Measurements from ENCODE around the gene NUMB.
A peak's percentile ranks its signal among the peaks of the same experiment; 100 is the strongest.
"Not testable (repeated sequence)": the region's sequence is repeated elsewhere in the genome, so short reads cannot be mapped to it uniquely, and the experiment has no call there.

The NUMB gene

DNA sequence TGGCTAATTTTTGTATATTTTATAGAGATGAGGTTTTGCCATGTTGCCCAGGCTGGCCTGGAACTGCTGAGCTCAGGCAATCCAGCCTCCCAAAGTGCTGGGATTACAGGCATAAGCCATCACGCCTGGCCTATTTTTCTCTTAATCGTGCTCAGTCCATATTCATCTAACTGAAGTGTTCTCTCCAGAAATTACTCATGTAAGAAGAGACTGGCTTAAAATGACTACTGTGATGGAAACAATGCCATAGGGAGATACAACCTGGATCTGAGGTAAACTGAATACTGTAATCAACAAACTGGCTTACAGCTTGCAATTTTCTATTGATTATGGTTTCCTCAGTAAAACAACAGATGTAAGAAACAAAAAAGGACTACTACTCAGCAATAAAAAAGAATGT, 21.1 kb downstream of the NUMB start:
- DNase-seq = no peak
- in situ Hi-C loops (cut with HindIII; ENCODE audit: low pct_ligation_motif_present, low pct_unique_long_range_greater_than_20kb, low sequenced_read_pairs) = no loop called here

DNA sequence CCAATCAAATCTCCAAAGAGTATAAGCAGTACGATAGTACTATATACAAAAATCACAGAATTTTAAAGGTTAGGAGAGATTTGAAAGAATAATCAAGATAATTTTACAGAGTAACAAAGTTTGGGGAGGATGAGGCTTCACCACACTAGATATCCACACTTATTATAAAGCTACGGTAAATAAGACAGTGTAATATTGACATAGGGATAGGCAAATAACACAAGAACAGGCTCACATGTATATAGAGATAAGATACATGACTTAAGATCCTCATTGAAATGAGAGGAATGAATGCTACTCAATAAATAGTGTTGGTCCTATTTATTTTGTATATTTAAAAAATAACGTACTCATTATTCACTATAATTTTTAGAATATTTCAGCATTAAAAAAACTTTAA, 26.2 kb downstream of the NUMB start:
- DNase-seq = no peak
- in situ Hi-C loops (cut with HindIII; ENCODE audit: low pct_ligation_motif_present, low pct_unique_long_range_greater_than_20kb, low sequenced_read_pairs) = no loop called here

DNA sequence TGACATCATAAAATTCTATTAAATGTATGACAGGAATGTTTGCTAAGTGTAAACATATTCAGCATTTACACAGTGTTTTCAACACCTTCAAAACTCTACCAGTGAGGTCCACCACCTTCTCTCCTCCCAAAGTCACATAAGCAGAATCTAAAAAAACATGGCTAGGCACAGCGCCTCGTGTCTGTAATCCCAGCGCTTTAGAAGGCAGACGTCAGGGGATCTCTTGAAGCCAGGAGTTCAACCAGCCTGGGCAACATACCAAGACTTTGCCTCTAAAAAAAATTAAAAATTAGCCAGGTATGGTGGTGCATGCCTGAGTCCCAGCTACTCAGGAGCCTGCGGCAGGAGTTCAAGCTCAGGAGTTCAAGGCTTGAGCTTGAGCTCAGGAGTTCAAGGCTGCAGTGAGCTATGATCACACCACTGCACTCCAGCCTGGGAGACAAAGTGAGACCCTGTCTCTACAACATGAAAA, 30.0 kb downstream of the NUMB start:
- DNase-seq = peak; percentile 46
- in situ Hi-C loops (cut with HindIII; ENCODE audit: low pct_ligation_motif_present, low pct_unique_long_range_greater_than_20kb, low sequenced_read_pairs) = no loop called here

GRCh38 chr14:73427516-73428264, 30.7 kb downstream of the NUMB start:
- in situ Hi-C loops (cut with HindIII; ENCODE audit: low pct_ligation_motif_present, low pct_unique_long_range_greater_than_20kb, low sequenced_read_pairs) = no loop called here
- no peak for DNase-seq

- DNase-seq = no peak
- in situ Hi-C loops (cut with HindIII; ENCODE audit: low pct_ligation_motif_present, low pct_unique_long_range_greater_than_20kb, low sequenced_read_pairs) = no loop called here
These were observed 31.5 kb downstream of the NUMB start for GRCh38 chr14:73426877-73427276.

GRCh38 chr14:73424453-73424852, 33.9 kb downstream of the NUMB start:
- in situ Hi-C loops (cut with HindIII; ENCODE audit: low pct_ligation_motif_present, low pct_unique_long_range_greater_than_20kb, low sequenced_read_pairs) = no loop called here
- DNase-seq = no peak

DNA sequence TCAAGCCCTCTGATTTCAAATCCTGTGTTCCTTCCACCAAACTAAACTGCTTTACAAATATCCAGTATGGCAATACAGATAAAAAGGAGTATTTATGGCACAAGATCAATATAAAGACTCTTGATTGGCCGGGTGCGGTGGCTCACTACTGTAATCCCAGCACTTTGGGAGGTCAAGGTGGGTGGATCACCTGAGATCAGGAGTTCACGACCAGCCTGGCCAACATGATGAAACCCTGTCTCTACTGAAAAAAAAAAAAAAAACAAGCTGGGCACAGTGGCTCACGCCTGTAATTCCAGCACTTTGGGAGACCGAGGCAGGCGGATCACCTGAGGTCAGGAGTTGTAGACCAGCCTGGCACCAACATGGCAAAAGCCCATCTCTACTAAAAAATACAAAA, 35.3 kb downstream of the NUMB start:
- in situ Hi-C loops (cut with HindIII; ENCODE audit: low pct_ligation_motif_present, low pct_unique_long_range_greater_than_20kb, low sequenced_read_pairs); DNase-seq: not testable (repeated sequence)

DNA sequence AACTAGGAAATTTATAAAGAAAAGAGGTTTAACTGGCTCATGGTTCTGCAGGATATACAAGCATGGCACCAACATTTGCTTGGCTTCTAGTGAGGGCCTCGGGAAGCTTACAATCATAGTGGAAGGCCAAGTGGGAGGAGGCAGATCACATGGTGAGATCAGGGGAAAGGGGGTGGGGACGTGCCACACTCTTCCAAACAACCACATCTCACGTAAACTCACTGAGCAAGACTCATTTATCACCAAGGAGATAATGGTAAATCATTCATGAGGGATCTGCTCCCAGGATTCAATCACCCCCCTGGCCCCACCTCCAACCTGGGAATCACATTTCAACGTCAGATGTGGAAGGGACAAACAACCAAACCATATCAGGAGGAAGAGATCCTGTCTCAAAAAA, 35.8 kb downstream of the NUMB start:
- in situ Hi-C loops (cut with HindIII; ENCODE audit: low pct_ligation_motif_present, low pct_unique_long_range_greater_than_20kb, low sequenced_read_pairs) = no loop called here
- no peak for DNase-seq

DNA sequence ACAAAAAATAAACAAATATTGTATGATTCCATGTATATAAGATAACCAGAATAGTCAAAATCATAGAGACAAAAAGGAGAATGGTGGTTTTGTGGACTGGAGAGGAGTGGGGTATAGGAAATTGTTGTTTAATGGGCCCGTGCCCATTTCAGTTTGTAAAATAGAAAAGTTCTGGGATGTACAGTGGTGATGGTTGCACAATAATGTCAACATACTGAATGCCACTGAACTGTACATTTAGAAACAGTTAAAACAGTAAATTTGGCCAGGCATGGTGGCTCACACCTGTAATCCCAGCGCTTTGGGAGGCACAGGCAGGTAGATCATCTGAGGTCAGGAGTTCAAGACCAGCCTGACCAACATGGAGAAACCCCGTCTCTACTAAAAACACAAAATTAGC, 40.1 kb downstream of the NUMB start:
- DNase-seq = no peak
- in situ Hi-C loops (cut with HindIII; ENCODE audit: low pct_ligation_motif_present, low pct_unique_long_range_greater_than_20kb, low sequenced_read_pairs) = no loop called here

DNA sequence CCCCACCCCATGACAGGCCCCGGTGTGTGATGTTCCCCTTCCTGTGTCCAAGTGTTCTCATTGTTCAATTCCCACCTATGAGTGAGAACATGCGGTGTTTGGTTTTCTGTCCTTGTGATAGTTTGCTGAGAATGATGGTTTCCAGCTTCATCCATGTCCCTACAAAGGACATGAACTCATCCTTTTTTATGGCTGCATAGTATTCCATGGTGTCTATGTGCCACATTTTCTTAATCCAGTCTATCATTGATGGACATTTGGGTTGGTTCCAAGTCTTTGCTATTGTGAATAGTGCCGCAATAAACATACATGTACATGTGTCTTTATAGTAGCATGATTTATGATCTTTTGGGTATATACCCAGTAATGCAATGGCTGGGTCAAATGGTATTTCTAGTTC, 52.1 kb downstream of the NUMB start:
- DNase-seq; in situ Hi-C loops (cut with HindIII; ENCODE audit: low pct_ligation_motif_present, low pct_unique_long_range_greater_than_20kb, low sequenced_read_pairs): not testable (repeated sequence)

GRCh38 chr14:73403181-73403752, 55.1 kb downstream of the NUMB start:
- in situ Hi-C loops (cut with HindIII; ENCODE audit: low pct_ligation_motif_present, low pct_unique_long_range_greater_than_20kb, low sequenced_read_pairs) = no loop called here
- peak; percentile 2 for DNase-seq

DNA sequence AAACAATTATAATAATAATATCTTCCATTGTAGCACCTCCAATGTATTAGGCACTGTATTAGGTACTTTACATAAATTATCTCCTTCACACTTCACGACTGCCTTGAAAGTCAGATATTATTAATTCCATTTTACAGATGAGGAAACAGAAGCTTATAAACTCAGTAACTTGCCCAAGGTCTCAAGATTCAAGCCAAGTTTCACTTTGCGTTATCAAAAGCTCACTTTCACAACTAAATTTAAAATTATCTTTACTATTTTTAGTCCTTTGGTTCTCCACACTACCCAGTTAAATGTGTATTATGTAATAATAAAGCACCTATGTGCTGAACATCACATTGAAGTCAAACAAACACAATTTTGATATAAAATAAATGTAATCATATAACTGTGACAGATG, 55.8 kb downstream of the NUMB start:
- DNase-seq = no peak
- in situ Hi-C loops (cut with HindIII; ENCODE audit: low pct_ligation_motif_present, low pct_unique_long_range_greater_than_20kb, low sequenced_read_pairs) = no loop called here

- no peak for DNase-seq
- in situ Hi-C loops (cut with HindIII; ENCODE audit: low pct_ligation_motif_present, low pct_unique_long_range_greater_than_20kb, low sequenced_read_pairs) = no loop called here
These were observed 60.5 kb downstream of the NUMB start for GRCh38 chr14:73397810-73398209.

DNA sequence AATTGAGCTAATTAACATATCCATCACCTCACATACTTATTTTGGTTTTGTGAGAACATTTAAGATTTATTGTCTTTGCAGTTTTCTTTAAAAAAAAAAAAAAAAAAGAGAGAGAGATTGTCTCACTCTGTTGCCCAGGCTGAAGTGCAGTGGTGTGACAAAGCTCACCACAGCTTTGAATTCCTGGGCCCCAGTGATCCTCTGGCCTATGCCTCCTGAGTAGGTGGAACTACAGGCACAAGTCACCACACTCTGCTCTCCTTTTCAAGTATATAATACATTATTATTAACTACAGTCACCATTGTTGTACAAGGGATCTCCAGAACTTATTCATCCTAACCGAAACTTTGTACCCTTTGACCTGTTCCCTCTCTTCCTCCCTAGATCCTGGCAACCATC, 64.0 kb downstream of the NUMB start:
- peak; percentile 50 for DNase-seq
- in situ Hi-C loops (cut with HindIII; ENCODE audit: low pct_ligation_motif_present, low pct_unique_long_range_greater_than_20kb, low sequenced_read_pairs) = no loop called here

DNA sequence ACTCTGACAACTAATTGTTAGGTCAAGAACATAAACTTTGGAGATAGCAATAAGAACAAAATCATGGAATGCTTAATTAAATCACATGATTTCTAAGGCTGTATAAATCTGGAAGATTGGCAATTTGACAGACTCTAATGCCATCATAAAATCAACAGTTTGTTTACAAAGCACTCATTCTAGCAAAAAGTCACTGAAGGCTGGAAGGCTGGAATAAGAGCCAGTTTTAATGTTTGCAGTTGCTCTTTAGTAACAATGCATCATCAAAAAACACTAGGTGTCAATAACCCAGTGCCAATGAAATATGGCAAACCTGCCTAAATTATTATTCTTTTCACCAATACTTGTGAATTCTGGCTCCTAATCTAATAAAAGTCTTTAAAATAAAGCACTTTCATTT, 65.0 kb downstream of the NUMB start:
- no peak for DNase-seq
- in situ Hi-C loops (cut with HindIII; ENCODE audit: low pct_ligation_motif_present, low pct_unique_long_range_greater_than_20kb, low sequenced_read_pairs) = no loop called here

DNA sequence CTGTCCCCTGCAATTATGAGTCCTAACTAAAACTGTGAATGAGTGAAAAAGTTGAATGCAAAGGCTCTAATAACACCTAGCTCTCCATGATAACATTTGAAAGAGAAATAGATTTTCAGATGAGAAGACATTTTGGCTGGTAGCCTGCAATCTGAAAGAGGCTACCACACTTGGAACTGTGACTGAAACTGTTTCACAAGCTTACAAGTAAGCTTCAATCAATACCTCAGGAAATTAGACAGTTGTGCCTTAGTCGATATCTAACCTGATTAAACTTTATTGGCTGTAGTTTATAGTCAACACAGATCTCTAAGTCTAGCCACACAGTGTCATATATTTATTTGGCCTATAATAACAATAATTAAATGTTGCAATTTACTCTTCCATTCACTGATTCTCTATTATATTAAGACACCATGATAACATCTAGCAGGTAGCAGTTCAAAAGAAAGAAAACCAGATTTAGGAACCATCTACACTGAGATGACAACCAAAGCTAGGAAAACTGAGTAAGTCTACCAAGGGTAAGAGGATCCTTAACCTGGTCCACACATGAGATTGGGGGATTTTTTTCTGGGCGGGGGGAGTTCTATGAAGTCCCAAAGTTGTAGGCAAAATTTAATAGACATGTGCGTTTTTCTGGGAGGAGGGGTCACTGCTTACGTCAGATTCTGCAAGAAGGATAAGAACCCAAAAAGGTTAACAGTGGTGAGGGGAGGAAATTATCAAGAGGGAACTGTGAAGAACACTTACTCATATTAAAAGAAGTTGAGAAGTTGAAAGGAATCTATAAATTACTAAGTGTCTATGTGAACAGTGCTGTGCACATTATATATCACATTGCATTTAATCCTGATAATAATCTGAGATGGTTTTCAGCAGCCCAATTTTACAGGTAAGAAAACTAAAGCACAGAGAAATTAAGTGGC, 65.8 kb downstream of the NUMB start:
- in situ Hi-C loops (cut with HindIII; ENCODE audit: low pct_ligation_motif_present, low pct_unique_long_range_greater_than_20kb, low sequenced_read_pairs) = no loop called here
- no peak for DNase-seq

DNA sequence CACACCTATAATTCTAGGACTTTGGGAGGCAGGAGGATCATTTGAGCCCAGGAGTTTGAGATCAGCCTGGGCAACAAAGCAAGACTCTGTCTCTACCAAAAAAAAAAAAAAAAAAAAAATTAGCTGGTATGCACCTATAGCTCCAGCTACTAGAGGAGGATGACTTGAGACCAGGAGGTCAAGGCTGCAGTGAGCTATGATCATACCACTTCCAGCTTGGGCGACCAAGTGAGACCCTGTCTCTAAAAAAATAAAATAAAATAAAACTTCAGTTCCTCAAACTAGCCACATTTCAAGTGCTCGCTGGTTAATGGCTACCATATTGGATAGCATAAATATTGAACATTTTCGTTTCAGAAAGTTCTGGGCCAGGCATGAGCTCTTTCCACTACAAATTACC, 70.5 kb downstream of the NUMB start:
- DNase-seq; in situ Hi-C loops (cut with HindIII; ENCODE audit: low pct_ligation_motif_present, low pct_unique_long_range_greater_than_20kb, low sequenced_read_pairs): not testable (repeated sequence)

- in situ Hi-C loops (cut with HindIII; ENCODE audit: low pct_ligation_motif_present, low pct_unique_long_range_greater_than_20kb, low sequenced_read_pairs) = no loop called here
- DNase-seq = no peak
These were observed 72.0 kb downstream of the NUMB start for GRCh38 chr14:73386342-73386741.

DNA sequence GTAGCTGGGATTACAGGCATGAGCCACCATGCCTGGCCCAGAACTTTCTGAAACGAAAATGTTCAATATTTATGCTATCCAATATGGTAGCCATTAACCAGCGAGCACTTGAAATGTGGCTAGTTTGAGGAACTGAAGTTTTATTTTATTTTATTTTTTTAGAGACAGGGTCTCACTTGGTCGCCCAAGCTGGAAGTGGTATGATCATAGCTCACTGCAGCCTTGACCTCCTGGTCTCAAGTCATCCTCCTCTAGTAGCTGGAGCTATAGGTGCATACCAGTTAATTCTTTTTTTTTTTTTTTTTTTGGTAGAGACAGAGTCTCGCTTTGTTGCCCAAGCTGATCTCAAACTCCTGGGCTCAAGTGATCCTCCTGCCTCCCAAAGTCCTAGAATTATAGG, 73.3 kb downstream of the NUMB start:
- DNase-seq = peak; percentile 6
- in situ Hi-C loops (cut with HindIII; ENCODE audit: low pct_ligation_motif_present, low pct_unique_long_range_greater_than_20kb, low sequenced_read_pairs) = not testable (repeated sequence)
